SK-N-MC (cell line): ENCODE data around the gene CMTM5.

ENCODE experiments used
- EZH2 ChIP-seq: fragments of 200-600 bp; sonication (generic); IDR thresholded peaks from one replicate; pipeline ENCODE4 v1.6.1; 2017; ENCODE audit warnings: antibody characterized with exemption
- FOXP2 ChIP-seq: optimal IDR thresholded peaks from 2 replicates; pipeline ENCODE3; 2011; ENCODE audit warnings: mild to moderate bottlenecking, moderate library complexity; ENCODE audit not compliant: insufficient read depth; ENCODE audit errors: extremely low read length, control extremely low read depth
- POLR2AphosphoS5 ChIP-seq: IDR thresholded peaks from 2 replicates; pipeline ENCODE4 v1.6.1; 2012; ENCODE audit warnings: mild to moderate bottlenecking, low read depth, low read length, borderline replicate concordance

DNA sequence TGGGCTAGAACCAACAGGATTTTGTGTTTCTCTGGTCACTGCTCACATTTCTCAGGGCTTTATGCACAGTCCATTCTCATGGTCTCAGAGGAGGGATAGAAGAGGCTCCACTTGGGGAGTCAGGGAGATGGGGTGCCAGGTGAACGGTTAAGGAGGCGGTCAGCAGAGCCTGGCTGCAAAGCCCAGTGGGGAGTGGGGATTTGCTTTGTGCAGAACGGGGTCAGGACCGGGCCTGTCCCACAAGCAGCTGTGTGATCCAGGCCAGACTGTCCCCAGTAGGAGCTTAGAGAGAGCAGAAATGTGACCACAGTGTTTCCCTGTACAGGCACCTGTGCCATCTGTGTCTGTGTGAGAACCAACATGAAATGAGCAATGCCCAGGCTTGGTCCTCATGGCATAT, 4.1 kb downstream of the CMTM5 start:
- no peak for TF ChIP-seq POLR2AphosphoS5
- TF ChIP-seq EZH2 = no peak
- TF ChIP-seq FOXP2 = no peak
